ENCODE measurements around the gene MTX1. TPM values are rescaled to one million over a fixed set of nuclear protein-coding genes. Genes with fewer than 3 reads are reported as not detected.
"Not testable (repeated sequence)": the region's sequence is repeated elsewhere in the genome, so short reads cannot be mapped to it uniquely, and the experiment has no call there.

MTX1 gene, protein sequence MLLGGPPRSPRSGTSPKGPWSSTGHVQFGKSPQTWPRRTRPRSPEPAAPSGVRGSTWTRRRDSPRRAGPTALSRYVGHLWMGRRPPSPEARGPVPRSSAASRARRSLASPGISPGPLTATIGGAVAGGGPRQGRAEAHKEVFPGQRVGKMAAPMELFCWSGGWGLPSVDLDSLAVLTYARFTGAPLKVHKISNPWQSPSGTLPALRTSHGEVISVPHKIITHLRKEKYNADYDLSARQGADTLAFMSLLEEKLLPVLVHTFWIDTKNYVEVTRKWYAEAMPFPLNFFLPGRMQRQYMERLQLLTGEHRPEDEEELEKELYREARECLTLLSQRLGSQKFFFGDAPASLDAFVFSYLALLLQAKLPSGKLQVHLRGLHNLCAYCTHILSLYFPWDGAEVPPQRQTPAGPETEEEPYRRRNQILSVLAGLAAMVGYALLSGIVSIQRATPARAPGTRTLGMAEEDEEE
- total RNA-seq, result 10 to 100 TPM; 15.8 to 43.1 TPM
- polyA plus RNA-seq (ENCODE audit: insufficient read length in 2 of 2), result 10 to 100 TPM; 35.8 to 40.2 TPM
- long read RNA-seq, donor 1, transcript MTX1-202 (8 exons, 1,632 nt), result major isoform, 13 of 20 reads
- long read RNA-seq, donor 1, partial matches to known transcripts, result 7 of 20 reads
- long read RNA-seq, donor 1, other reads (novel, unspliced or antisense), result 0 of 20 reads
- long read RNA-seq, donor 2, transcript MTX1-202 (8 exons, 1,632 nt), result major isoform, 5 of 5 reads
- long read RNA-seq, donor 2, partial matches to known transcripts, result 0 of 5 reads
- long read RNA-seq, donor 2, other reads (novel, unspliced or antisense), result 0 of 5 reads
- long read RNA-seq, donor 3, transcript MTX1-202 (8 exons, 1,632 nt), result major isoform, 8 of 8 reads
- long read RNA-seq, donor 3, partial matches to known transcripts, result 0 of 8 reads
- long read RNA-seq, donor 3, other reads (novel, unspliced or antisense), result 0 of 8 reads
- long read RNA-seq, donor 4, transcript MTX1-202 (8 exons, 1,632 nt), result major isoform, 17 of 26 reads
- long read RNA-seq, donor 4, partial matches to known transcripts, result 5 of 26 reads
- long read RNA-seq, donor 4, other reads (novel, unspliced or antisense), result 0 of 26 reads

DNA sequence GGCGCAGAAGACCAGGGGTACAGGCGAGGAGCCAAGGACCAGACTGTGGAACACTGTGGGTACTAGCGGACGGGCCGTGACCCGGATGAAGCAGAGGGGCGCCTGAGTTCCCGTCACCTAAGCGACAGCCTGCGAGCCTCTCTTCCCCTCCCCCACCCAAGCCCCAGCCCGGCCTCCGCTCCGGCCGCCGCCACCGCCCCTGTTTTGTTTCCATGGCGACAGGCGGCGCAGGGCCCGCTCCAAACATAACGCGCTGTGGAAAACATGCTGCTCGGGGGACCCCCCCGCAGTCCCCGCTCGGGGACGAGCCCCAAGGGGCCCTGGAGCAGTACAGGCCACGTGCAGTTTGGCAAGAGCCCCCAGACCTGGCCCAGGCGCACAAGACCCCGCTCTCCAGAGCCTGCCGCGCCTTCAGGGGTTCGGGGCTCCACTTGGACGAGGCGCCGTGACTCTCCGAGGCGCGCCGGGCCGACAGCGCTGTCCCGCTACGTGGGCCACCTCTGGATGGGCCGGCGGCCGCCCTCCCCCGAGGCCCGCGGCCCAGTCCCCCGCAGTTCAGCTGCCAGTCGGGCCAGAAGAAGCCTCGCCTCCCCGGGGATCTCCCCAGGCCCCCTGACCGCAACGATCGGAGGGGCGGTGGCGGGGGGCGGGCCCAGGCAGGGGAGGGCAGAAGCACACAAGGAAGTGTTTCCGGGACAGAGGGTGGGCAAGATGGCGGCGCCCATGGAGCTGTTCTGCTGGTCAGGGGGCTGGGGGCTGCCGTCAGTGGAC is at the start of gene MTX1:
MTX1 (plus strand) TSS at position 155 of the 771 bp plus-strand sequence; CDS start at position 265, 110 bp downstream.
- Histone ChIP-seq H3K4me1 (ENCODE audit: control insufficient read depth, insufficient read depth, low read length) (peaks cover 34% of the 10 kb centered on the region), H3K9me3 (ENCODE audit: control insufficient read depth, insufficient read depth, low read length) (no peaks in the 10 kb centered on the region), H3K4me3 (ENCODE audit: low read depth, low read length) (peak within 1 kb of the TSS; percentile 91), H3K27ac (ENCODE audit: low read depth, low read length) (peak within 1 kb of the TSS; percentile 99), H3K36me3 (ENCODE audit: control insufficient read depth, insufficient read depth, low read length) (peaks cover 22% of the 10 kb centered on the region), H3K27me3 (ENCODE audit: control insufficient read depth, insufficient read depth, low read length) (no peaks in the 10 kb centered on the region)
- under 1% methylated on average over 64 of the region's 64 CpGs for WGBS (ENCODE audit: insufficient coverage)
- DNase-seq (ENCODE audit: low read depth in 4 of 6, low spot score in 6 of 6), result peak in 4 of 6 donors; percentile 68 to 96 (median 86)

DNA sequence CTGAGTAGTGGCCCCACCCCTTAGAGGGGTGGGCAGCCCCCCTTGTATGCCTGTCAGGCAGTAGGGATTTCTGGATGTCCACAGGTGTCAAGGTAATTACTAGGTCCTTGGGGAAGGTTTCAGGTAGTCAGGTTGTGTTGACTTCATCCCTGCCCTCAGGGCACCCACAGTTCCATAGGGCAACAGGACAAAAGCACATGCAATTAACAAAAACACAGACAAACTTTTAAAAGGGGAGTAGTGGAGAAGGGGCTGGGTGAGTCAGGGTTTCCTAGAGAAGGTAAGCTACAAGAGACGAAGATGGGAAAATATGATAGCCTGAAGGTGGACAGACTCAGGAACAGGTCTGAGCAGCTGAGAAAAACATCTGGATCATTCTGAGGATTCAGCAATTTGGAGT is 49.5 kb upstream of the MTX1 start:
- Histone ChIP-seq H3K4me1 (ENCODE audit: control insufficient read depth, insufficient read depth, low read length) (no peaks in the 10 kb centered on the region), H3K9me3 (ENCODE audit: control insufficient read depth, insufficient read depth, low read length) (no peaks in the 10 kb centered on the region), H3K36me3 (ENCODE audit: control insufficient read depth, insufficient read depth, low read length) (no peaks in the 10 kb centered on the region), H3K27me3 (ENCODE audit: control insufficient read depth, insufficient read depth, low read length) (no peaks in the 10 kb centered on the region), H3K27ac (ENCODE audit: low read depth, low read length) (no peak overlapping the region), H3K4me3 (ENCODE audit: low read depth, low read length) (no peak overlapping the region)
- DNase-seq (ENCODE audit: low read depth in 4 of 6, low spot score in 6 of 6), result no peak
- WGBS (ENCODE audit: insufficient coverage), result 57% methylated on average over 1 of the region's 1 CpG

DNA sequence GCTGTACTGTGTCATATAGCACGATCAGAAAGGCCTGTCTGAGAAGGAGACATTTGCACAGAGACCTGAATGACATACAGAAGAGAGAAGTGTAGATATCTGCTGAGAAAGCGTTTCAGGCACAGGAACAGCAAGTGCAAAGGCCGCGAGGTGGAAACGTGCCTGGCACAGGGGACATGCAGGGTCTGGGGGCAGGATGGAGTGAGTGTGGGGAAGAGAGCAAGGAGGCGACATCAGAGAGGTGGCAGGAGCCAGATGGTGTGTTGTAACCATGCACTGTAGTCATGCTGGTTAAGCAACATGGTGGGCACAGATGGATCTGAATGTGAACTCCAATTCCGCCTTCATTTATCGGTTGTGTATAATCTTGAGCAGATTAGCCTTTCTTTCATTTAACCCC is 48.4 kb upstream of the MTX1 start:
- no peak overlapping the region for H3K4me3 ChIP-seq (ENCODE audit: low read depth, low read length)
- H3K9me3 ChIP-seq (ENCODE audit: control insufficient read depth, insufficient read depth, low read length), result no peaks in the 10 kb centered on the region
- H3K36me3 ChIP-seq (ENCODE audit: control insufficient read depth, insufficient read depth, low read length), result no peaks in the 10 kb centered on the region
- H3K27me3 ChIP-seq (ENCODE audit: control insufficient read depth, insufficient read depth, low read length), result no peaks in the 10 kb centered on the region
- WGBS (ENCODE audit: insufficient coverage), result 76% methylated on average over 6 of the region's 8 CpGs
- no peaks in the 10 kb centered on the region for H3K4me1 ChIP-seq (ENCODE audit: control insufficient read depth, insufficient read depth, low read length)
- DNase-seq (ENCODE audit: low read depth in 4 of 6, low spot score in 6 of 6), result no peak
- no peak overlapping the region for H3K27ac ChIP-seq (ENCODE audit: low read depth, low read length)

DNA sequence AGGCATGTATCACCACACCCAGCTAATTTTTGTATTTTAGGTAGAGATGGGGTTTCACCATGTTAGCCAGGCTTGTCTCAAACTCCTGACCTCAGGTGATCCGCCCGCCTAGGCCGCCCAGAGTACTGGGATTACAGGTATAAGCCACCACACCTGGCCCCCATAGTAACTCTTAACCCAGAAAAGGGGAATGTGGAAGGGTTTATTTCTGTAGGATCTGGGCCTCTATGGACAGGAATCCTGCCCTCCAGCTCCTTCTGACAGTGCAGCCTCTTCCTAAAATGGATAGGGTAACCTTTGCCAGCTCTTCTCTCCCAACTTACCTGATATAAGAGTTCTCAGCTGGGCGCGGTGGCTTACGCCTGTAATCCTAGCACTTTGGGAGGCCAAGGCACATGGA is 45.9 kb upstream of the MTX1 start:
- H3K9me3 ChIP-seq (ENCODE audit: control insufficient read depth, insufficient read depth, low read length); H3K4me3 ChIP-seq (ENCODE audit: low read depth, low read length); H3K27ac ChIP-seq (ENCODE audit: low read depth, low read length); DNase-seq (ENCODE audit: low read depth in 4 of 6, low spot score in 6 of 6); H3K27me3 ChIP-seq (ENCODE audit: control insufficient read depth, insufficient read depth, low read length); H3K36me3 ChIP-seq (ENCODE audit: control insufficient read depth, insufficient read depth, low read length): not testable (repeated sequence)
- peaks cover 20% of the 10 kb centered on the region for H3K4me1 ChIP-seq (ENCODE audit: control insufficient read depth, insufficient read depth, low read length)
- WGBS (ENCODE audit: insufficient coverage), result 100% methylated on average over 3 of the region's 6 CpGs

DNA sequence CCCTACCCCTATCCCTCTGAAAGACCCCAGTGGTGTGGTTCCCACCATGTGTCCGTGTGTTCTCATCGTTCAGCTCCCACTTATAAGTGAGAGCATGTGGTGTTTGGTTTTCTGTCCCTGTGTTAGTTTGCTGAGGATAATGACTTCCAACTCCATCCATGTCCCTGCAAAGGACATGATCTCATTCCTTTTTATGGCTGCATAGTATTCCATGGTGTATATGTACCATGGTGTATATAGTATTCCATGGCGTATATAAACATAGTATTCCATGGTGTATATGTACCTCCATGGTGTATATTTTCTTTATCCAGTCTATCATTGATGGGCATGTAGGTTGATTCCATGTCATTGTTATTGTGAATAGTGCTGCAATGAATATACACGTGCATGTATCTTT is 44.7 kb upstream of the MTX1 start:
- DNase-seq (ENCODE audit: low read depth in 4 of 6, low spot score in 6 of 6); H3K9me3 ChIP-seq (ENCODE audit: control insufficient read depth, insufficient read depth, low read length); H3K27ac ChIP-seq (ENCODE audit: low read depth, low read length); H3K27me3 ChIP-seq (ENCODE audit: control insufficient read depth, insufficient read depth, low read length); H3K36me3 ChIP-seq (ENCODE audit: control insufficient read depth, insufficient read depth, low read length); H3K4me3 ChIP-seq (ENCODE audit: low read depth, low read length): not testable (repeated sequence)
- H3K4me1 ChIP-seq (ENCODE audit: control insufficient read depth, insufficient read depth, low read length), result peaks cover 24% of the 10 kb centered on the region
- WGBS (ENCODE audit: insufficient coverage), result no CpG with 5 or more reads among the region's 4 CpGs

DNA sequence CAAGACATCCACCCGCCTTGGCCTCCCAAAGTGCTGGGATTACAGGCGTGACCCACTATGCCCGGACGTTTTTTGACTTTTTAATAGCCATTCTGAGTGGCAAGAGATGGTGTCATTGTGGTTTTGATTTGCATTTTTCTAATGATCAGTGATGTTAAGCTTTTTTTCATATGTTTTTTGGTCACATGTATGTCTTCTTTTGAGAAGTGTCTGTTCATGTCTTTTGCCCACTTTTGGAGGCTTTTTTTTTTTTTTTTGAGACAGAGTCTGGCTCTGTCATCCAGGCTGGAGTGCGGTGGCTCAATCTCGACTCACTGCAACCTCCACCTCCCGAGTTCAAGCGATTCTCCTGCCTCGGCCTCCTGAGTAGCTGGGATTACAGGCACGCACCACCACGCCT is 43.9 kb upstream of the MTX1 start:
- WGBS (ENCODE audit: insufficient coverage), result 93% methylated on average over 4 of the region's 11 CpGs
- H3K4me1 ChIP-seq (ENCODE audit: control insufficient read depth, insufficient read depth, low read length), result peaks cover 24% of the 10 kb centered on the region
- H3K9me3 ChIP-seq (ENCODE audit: control insufficient read depth, insufficient read depth, low read length); H3K27me3 ChIP-seq (ENCODE audit: control insufficient read depth, insufficient read depth, low read length); H3K27ac ChIP-seq (ENCODE audit: low read depth, low read length); H3K36me3 ChIP-seq (ENCODE audit: control insufficient read depth, insufficient read depth, low read length); DNase-seq (ENCODE audit: low read depth in 4 of 6, low spot score in 6 of 6); H3K4me3 ChIP-seq (ENCODE audit: low read depth, low read length): not testable (repeated sequence)

DNA sequence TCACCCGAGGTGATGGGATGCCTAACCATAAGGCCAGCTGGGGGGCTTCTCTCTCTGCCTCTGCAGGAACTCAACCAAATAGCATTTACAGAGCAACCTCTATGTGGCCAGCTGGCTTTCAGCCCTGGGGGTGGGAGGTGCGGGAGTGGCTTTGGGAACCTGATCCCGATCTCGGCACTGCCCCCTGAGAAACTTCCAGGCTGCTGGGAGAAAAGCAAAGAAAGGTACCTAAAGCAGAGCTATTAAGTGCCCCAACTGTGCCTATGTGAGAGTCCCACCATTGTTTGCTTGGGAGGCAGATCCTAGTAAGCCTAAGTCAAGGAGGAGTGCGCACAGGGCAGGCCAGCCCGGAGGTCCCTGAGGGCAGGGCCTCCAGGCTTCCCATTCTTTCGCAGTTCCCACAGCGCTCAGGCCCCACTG is 42.4 kb upstream of the MTX1 start:
- Histone ChIP-seq H3K4me3 (ENCODE audit: low read depth, low read length) (no peak overlapping the region), H3K36me3 (ENCODE audit: control insufficient read depth, insufficient read depth, low read length) (peaks cover 17% of the 10 kb centered on the region), H3K27ac (ENCODE audit: low read depth, low read length) (peak overlapping the region; percentile 8), H3K27me3 (ENCODE audit: control insufficient read depth, insufficient read depth, low read length) (no peaks in the 10 kb centered on the region), H3K4me1 (ENCODE audit: control insufficient read depth, insufficient read depth, low read length) (peaks cover 25% of the 10 kb centered on the region), H3K9me3 (ENCODE audit: control insufficient read depth, insufficient read depth, low read length) (no peaks in the 10 kb centered on the region)
- no peak for DNase-seq (ENCODE audit: low read depth in 4 of 6, low spot score in 6 of 6)
- WGBS (ENCODE audit: insufficient coverage), result 38% methylated on average over 8 of the region's 8 CpGs

DNA sequence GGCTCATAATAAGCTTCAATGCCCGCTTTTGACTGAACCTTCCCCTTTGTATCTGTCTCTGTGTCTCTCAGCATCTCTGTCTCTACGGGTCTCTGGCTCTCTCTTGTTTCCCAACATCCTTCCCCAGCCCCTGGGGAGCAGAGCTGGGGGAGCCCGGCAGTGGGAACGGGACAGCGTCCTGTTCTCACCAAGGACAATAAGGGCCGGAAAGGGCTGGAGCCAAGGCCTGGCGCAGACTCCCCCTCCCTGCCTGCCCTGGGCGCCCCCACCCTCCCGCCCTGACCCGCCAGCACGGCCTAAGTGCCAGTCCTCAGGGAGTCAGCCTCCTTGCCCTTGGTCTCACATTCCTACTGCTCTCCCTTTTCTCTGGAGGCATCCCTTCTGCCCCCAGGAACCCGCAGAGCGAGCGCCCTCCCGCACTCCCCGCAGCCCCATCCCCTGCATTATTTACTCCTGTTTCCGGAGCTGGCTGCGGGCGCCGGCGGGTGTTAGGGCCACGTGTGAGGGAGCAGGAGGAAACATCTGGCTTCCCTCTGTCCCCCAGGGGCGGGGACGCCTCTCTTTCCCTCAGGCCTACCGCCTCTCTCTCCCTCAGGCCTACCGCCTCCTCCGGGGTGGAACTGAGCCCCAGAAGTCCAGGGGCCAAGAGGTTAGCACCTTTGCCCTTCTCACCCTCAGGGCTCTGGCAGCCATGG is 41.9 kb upstream of the MTX1 start:
- Histone ChIP-seq H3K36me3 (ENCODE audit: control insufficient read depth, insufficient read depth, low read length) (peaks cover 17% of the 10 kb centered on the region), H3K9me3 (ENCODE audit: control insufficient read depth, insufficient read depth, low read length) (no peaks in the 10 kb centered on the region), H3K4me1 (ENCODE audit: control insufficient read depth, insufficient read depth, low read length) (peaks cover 30% of the 10 kb centered on the region), H3K27ac (ENCODE audit: low read depth, low read length) (peak overlapping the region; percentile 50), H3K4me3 (ENCODE audit: low read depth, low read length) (peak overlapping the region; percentile 16), H3K27me3 (ENCODE audit: control insufficient read depth, insufficient read depth, low read length) (no peaks in the 10 kb centered on the region)
- WGBS (ENCODE audit: insufficient coverage), result 8% methylated on average over 23 of the region's 27 CpGs
- DNase-seq (ENCODE audit: low read depth in 4 of 6, low spot score in 6 of 6), result peak in 2 of 6 donors; percentile 53 to 65
